ENCODE measurements around the gene FST. TPM values are rescaled to one million over a fixed set of nuclear protein-coding genes. Genes with fewer than 3 reads are reported as not detected.

Gene FST
- total and polyA plus RNA-seq, 4 experiments from 2014 or later = 0.16 to 3.3 (median 1.2) TPM

- peaks cover 3% of the 10 kb centered on the region for H3K27me3 ChIP-seq (ENCODE audit: insufficient read depth, low read length)
- H3K9me3 ChIP-seq (ENCODE audit: control insufficient read depth in 1 of 2, low read length in 2 of 2) = no peaks in the 10 kb centered on the region
- H3K4me3 Mint-ChIP-seq = no peak overlapping the region
- intact Hi-C loops (cut with micrococcal nuclease) = no loop called here
- no peaks in the 10 kb centered on the region for H3K36me3 Mint-ChIP-seq
- H3K9me3 Mint-ChIP-seq = peaks cover 0 to 7% (median 2%) of the 10 kb centered on the region in 8 donors
- POLR2A ChIA-PET (ENCODE audit: partially characterized antibody) = no interaction called here
- no peaks in the 10 kb centered on the region for H3K36me3 ChIP-seq (ENCODE audit: insufficient read depth, low read length)
- CTCF ChIA-PET (ENCODE audit: partially characterized antibody) = no interaction called here
- H3K4me3 ChIP-seq (ENCODE audit: low read length in 2 of 2) = no peak overlapping the region
- H3K27me3 Mint-ChIP-seq = peaks cover 6 to 21% of the 10 kb centered on the region in 2 donors
- DNase-seq = no peak
- no peak overlapping the region for H3K27ac ChIP-seq (ENCODE audit: low read depth, low read length)
- H3K4me1 Mint-ChIP-seq = no peaks in the 10 kb centered on the region
- H3K4me1 ChIP-seq (ENCODE audit: insufficient read depth, low read length) = no peaks in the 10 kb centered on the region
- no peak overlapping the region for H3K27ac Mint-ChIP-seq
Measured at GRCh38 chr5:53501054-53501453, 20.6 kb downstream of the FST start.

- H3K9me3 Mint-ChIP-seq = peaks cover 0 to 9% (median under 1%) of the 10 kb centered on the region in 8 donors
- no peaks in the 10 kb centered on the region for H3K4me1 Mint-ChIP-seq
- H3K36me3 ChIP-seq (ENCODE audit: insufficient read depth, low read length) = no peaks in the 10 kb centered on the region
- no peak overlapping the region for H3K4me3 ChIP-seq (ENCODE audit: low read length in 2 of 2)
- no peak overlapping the region for H3K27ac ChIP-seq (ENCODE audit: low read depth, low read length)
- ChIA-PET POLR2A (ENCODE audit: partially characterized antibody) (no interaction called here), CTCF (ENCODE audit: partially characterized antibody) (no interaction called here)
- DNase-seq = no peak
- no peaks in the 10 kb centered on the region for H3K36me3 Mint-ChIP-seq
- intact Hi-C loops (cut with micrococcal nuclease) = no loop called here
- no peak overlapping the region for H3K27ac Mint-ChIP-seq
- H3K27me3 ChIP-seq (ENCODE audit: insufficient read depth, low read length) = peaks cover 3% of the 10 kb centered on the region
- H3K27me3 Mint-ChIP-seq = peaks cover 4 to 18% of the 10 kb centered on the region in 2 donors
- H3K4me3 Mint-ChIP-seq = no peak overlapping the region
- no peaks in the 10 kb centered on the region for H3K9me3 ChIP-seq (ENCODE audit: control insufficient read depth in 1 of 2, low read length in 2 of 2)
- no peaks in the 10 kb centered on the region for H3K4me1 ChIP-seq (ENCODE audit: insufficient read depth, low read length)
Measured at GRCh38 chr5:53503562-53504218, 23.3 kb downstream of the FST start.

DNA sequence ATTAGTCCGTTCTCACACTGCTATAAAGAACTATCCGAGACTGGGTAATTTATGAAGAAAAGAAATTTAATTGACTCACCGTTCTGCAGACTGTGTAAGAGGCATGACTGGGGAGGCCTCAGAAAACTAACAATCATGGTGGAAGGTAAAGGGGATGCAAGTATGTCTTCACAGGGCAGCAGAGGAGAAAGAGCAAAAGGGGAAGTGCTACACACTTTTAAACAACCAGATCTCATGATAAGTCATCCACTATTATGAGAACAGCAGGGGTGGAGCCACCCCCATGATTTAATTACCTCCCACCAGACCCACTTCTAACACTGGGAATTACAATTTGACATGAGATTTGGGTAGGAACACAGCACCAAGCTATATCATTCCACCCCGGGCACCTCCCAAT lies 26.6 kb downstream of the FST start:
- no peaks in the 10 kb centered on the region for H3K36me3 Mint-ChIP-seq
- H3K4me3 Mint-ChIP-seq = no peak overlapping the region
- Histone ChIP-seq H3K36me3 (ENCODE audit: insufficient read depth, low read length) (no peaks in the 10 kb centered on the region), H3K27me3 (ENCODE audit: insufficient read depth, low read length) (peaks cover 3% of the 10 kb centered on the region), H3K4me1 (ENCODE audit: insufficient read depth, low read length) (no peaks in the 10 kb centered on the region), H3K4me3 (ENCODE audit: low read length in 2 of 2) (no peak overlapping the region), H3K27ac (ENCODE audit: low read depth, low read length) (no peak overlapping the region), H3K9me3 (ENCODE audit: control insufficient read depth in 1 of 2, low read length in 2 of 2) (no peaks in the 10 kb centered on the region)
- peaks cover 0 to 33% (median 23%) of the 10 kb centered on the region in 8 donors for H3K9me3 Mint-ChIP-seq
- H3K27ac Mint-ChIP-seq = peak overlapping the region in 1 of 7 donors; percentile 29
- peaks cover 4 to 13% of the 10 kb centered on the region in 2 donors for H3K27me3 Mint-ChIP-seq
- no peak for DNase-seq
- intact Hi-C loops (cut with micrococcal nuclease) = no loop called here
- no peaks in the 10 kb centered on the region for H3K4me1 Mint-ChIP-seq
- CTCF ChIA-PET (ENCODE audit: partially characterized antibody) = no interaction called here
- POLR2A ChIA-PET (ENCODE audit: partially characterized antibody) = no interaction called here

GRCh38 chr5:53508125-53508524 lies 27.7 kb downstream of the FST start:
- ChIA-PET POLR2A (ENCODE audit: partially characterized antibody) (no interaction called here), CTCF (ENCODE audit: partially characterized antibody) (no interaction called here)
- Histone ChIP-seq H3K4me3 (ENCODE audit: low read length in 2 of 2) (no peak overlapping the region), H3K9me3 (ENCODE audit: control insufficient read depth in 1 of 2, low read length in 2 of 2) (no peaks in the 10 kb centered on the region), H3K4me1 (ENCODE audit: insufficient read depth, low read length) (no peaks in the 10 kb centered on the region), H3K27ac (ENCODE audit: low read depth, low read length) (no peak overlapping the region), H3K36me3 (ENCODE audit: insufficient read depth, low read length) (no peaks in the 10 kb centered on the region), H3K27me3 (ENCODE audit: insufficient read depth, low read length) (no peaks in the 10 kb centered on the region)
- Mint-ChIP-seq H3K27ac (no peak overlapping the region), H3K9me3 (peaks cover 0 to 38% (median 24%) of the 10 kb centered on the region in 8 donors), H3K36me3 (no peaks in the 10 kb centered on the region), H3K4me3 (no peak overlapping the region), H3K27me3 (peaks cover 1 to 6% of the 10 kb centered on the region in 2 donors), H3K4me1 (no peaks in the 10 kb centered on the region)
- no peak for DNase-seq
- intact Hi-C loops (cut with micrococcal nuclease) = no loop called here

GRCh38 chr5:53512539-53512938 lies 32.1 kb downstream of the FST start:
- POLR2A ChIA-PET (ENCODE audit: partially characterized antibody) = no interaction called here
- Mint-ChIP-seq H3K4me3 (no peak overlapping the region), H3K36me3 (no peaks in the 10 kb centered on the region), H3K27me3 (peaks cover 3% of the 10 kb centered on the region in 2 donors), H3K27ac (no peak overlapping the region), H3K4me1 (no peaks in the 10 kb centered on the region), H3K9me3 (peaks cover 0 to 38% (median 23%) of the 10 kb centered on the region in 8 donors)
- CTCF ChIA-PET (ENCODE audit: partially characterized antibody) = no interaction called here
- Histone ChIP-seq H3K9me3 (ENCODE audit: control insufficient read depth in 1 of 2, low read length in 2 of 2) (no peaks in the 10 kb centered on the region), H3K27me3 (ENCODE audit: insufficient read depth, low read length) (no peaks in the 10 kb centered on the region), H3K36me3 (ENCODE audit: insufficient read depth, low read length) (no peaks in the 10 kb centered on the region), H3K27ac (ENCODE audit: low read depth, low read length) (no peak overlapping the region), H3K4me3 (ENCODE audit: low read length in 2 of 2) (no peak overlapping the region), H3K4me1 (ENCODE audit: insufficient read depth, low read length) (no peaks in the 10 kb centered on the region)
- intact Hi-C loops (cut with micrococcal nuclease) = no loop called here
- no peak for DNase-seq

GRCh38 chr5:53515988-53516387 lies 35.6 kb downstream of the FST start:
- Mint-ChIP-seq H3K27me3 (peaks cover 3 to 5% of the 10 kb centered on the region in 2 donors), H3K27ac (peak overlapping the region in 1 of 7 donors; percentile 43), H3K4me3 (no peak overlapping the region), H3K4me1 (no peaks in the 10 kb centered on the region), H3K9me3 (peaks cover 3 to 31% (median 11%) of the 10 kb centered on the region in 8 donors), H3K36me3 (no peaks in the 10 kb centered on the region)
- CTCF ChIA-PET (ENCODE audit: partially characterized antibody) = no interaction called here
- intact Hi-C loops (cut with micrococcal nuclease) = no loop called here
- POLR2A ChIA-PET (ENCODE audit: partially characterized antibody) = no interaction called here
- Histone ChIP-seq H3K36me3 (ENCODE audit: insufficient read depth, low read length) (no peaks in the 10 kb centered on the region), H3K4me3 (ENCODE audit: low read length in 2 of 2) (no peak overlapping the region), H3K27me3 (ENCODE audit: insufficient read depth, low read length) (no peaks in the 10 kb centered on the region), H3K4me1 (ENCODE audit: insufficient read depth, low read length) (no peaks in the 10 kb centered on the region), H3K27ac (ENCODE audit: low read depth, low read length) (no peak overlapping the region), H3K9me3 (ENCODE audit: control insufficient read depth in 1 of 2, low read length in 2 of 2) (no peaks in the 10 kb centered on the region)
- no peak for DNase-seq

- ChIA-PET CTCF (ENCODE audit: partially characterized antibody) (no interaction called here), POLR2A (ENCODE audit: partially characterized antibody) (no interaction called here)
- Histone ChIP-seq H3K36me3 (ENCODE audit: insufficient read depth, low read length) (no peaks in the 10 kb centered on the region), H3K4me1 (ENCODE audit: insufficient read depth, low read length) (no peaks in the 10 kb centered on the region), H3K4me3 (ENCODE audit: low read length in 2 of 2) (no peak overlapping the region), H3K9me3 (ENCODE audit: control insufficient read depth in 1 of 2, low read length in 2 of 2) (no peaks in the 10 kb centered on the region), H3K27ac (ENCODE audit: low read depth, low read length) (no peak overlapping the region), H3K27me3 (ENCODE audit: insufficient read depth, low read length) (no peaks in the 10 kb centered on the region)
- H3K36me3 Mint-ChIP-seq = no peaks in the 10 kb centered on the region
- no peak for DNase-seq
- H3K4me3 Mint-ChIP-seq = no peak overlapping the region
- intact Hi-C loops (cut with micrococcal nuclease) = no loop called here
- H3K9me3 Mint-ChIP-seq = peaks cover 1 to 22% (median 9%) of the 10 kb centered on the region in 8 donors
- H3K4me1 Mint-ChIP-seq = no peaks in the 10 kb centered on the region
- peaks cover 1 to 2% of the 10 kb centered on the region in 2 donors for H3K27me3 Mint-ChIP-seq
- peak overlapping the region in 1 of 7 donors; percentile 70 for H3K27ac Mint-ChIP-seq
Measured at GRCh38 chr5:53520813-53521212, 40.4 kb downstream of the FST start.

Data from CD4-positive, alpha-beta memory T cell (primary cell).